Measurements from ENCODE around the gene WDR46. TPM values are rescaled to one million over a fixed set of nuclear protein-coding genes. Genes with fewer than 3 reads are reported as not detected.
"Not testable (repeated sequence)": the region's sequence is repeated elsewhere in the genome, so short reads cannot be mapped to it uniquely, and the experiment has no call there.

The WDR46 gene
- total RNA-seq, 1 experiment from 2014 or later = 99.2 TPM

DNA sequence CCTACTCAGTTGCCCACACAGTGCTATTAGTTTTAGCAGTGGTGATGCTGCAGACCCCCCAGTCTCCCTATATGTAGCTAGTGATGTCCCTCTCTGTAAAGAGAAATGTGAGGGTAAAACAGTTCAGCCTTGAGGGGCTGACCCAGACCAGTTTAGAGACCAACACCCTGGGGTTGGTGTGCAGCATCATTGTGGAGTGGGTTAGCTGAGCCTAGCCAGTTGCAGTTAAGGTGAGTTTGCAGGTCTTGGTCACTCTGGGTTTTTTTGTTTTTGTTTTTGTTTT is 12.5 kb downstream of the WDR46 start:
- Mint-ChIP-seq H3K4me3 (peak overlapping the region; percentile 89 to 94), H3K4me1 (peaks cover 39 to 52% of the 10 kb centered on the region in 2 experiments), H3K36me3 (ENCODE audit: insufficient read depth in 1 of 3, low read depth in 3 of 3) (peaks cover 41 to 80% (median 60%) of the 10 kb centered on the region in 3 experiments), H3K9me3 (no peaks in the 10 kb centered on the region; a peak in 1 of 5 replicates), H3K27ac (peak overlapping the region; percentile 87 to 97 (median 93); a peak in 5 of 7 replicates), H3K27me3 (ENCODE audit: low read depth) (no peaks in the 10 kb centered on the region; the same call in 1 of the 2 replicates)
- H2BK15ac ChIP-seq (ENCODE audit: low read depth, low read length) = no peak overlapping the region
- no peak overlapping the region for H3K18ac ChIP-seq (ENCODE audit: insufficient read length, low read depth, low read length)
- no peak overlapping the region for H2AK5ac ChIP-seq (ENCODE audit: insufficient read length, low read length)
- H2BK5ac ChIP-seq (ENCODE audit: insufficient read length, low read length) = no peak overlapping the region
- H3K4me1 ChIP-seq (ENCODE audit: insufficient read depth, low read length) = no peaks in the 10 kb centered on the region; the same call in 1 of the 2 replicates
- no peak overlapping the region for H4K5ac ChIP-seq (ENCODE audit: insufficient read length, low read depth, low read length)
- no peak overlapping the region for H3K14ac ChIP-seq (ENCODE audit: insufficient read depth, low read length)
- peak; percentile 38 for DNase-seq
- no peaks in the 10 kb centered on the region for H4K20me1 ChIP-seq (ENCODE audit: control insufficient read depth, insufficient read depth, insufficient read length)
- no peaks in the 10 kb centered on the region for H3K79me1 ChIP-seq (ENCODE audit: insufficient read depth, low read depth, low read length, poor library complexity, severe bottlenecking)
- peak overlapping the region; percentile 85 for H3K4me2 ChIP-seq (ENCODE audit: insufficient read depth, insufficient read length, low read length)
- H2AFZ ChIP-seq (ENCODE audit: low read length) = no peak overlapping the region
- no peak overlapping the region for H3K56ac ChIP-seq (ENCODE audit: insufficient read length, low read depth, low read length)
- TF ChIP-seq, protein P1, sequence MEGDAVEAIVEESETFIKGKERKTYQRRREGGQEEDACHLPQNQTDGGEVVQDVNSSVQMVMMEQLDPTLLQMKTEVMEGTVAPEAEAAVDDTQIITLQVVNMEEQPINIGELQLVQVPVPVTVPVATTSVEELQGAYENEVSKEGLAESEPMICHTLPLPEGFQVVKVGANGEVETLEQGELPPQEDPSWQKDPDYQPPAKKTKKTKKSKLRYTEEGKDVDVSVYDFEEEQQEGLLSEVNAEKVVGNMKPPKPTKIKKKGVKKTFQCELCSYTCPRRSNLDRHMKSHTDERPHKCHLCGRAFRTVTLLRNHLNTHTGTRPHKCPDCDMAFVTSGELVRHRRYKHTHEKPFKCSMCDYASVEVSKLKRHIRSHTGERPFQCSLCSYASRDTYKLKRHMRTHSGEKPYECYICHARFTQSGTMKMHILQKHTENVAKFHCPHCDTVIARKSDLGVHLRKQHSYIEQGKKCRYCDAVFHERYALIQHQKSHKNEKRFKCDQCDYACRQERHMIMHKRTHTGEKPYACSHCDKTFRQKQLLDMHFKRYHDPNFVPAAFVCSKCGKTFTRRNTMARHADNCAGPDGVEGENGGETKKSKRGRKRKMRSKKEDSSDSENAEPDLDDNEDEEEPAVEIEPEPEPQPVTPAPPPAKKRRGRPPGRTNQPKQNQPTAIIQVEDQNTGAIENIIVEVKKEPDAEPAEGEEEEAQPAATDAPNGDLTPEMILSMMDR (conservative IDR thresholded peaks at IDR 0.05) = no peak
- H4K91ac ChIP-seq (ENCODE audit: insufficient read length, low read depth, low read length) = no peak overlapping the region
- peaks cover 13% of the 10 kb centered on the region for H3K23me2 ChIP-seq (ENCODE audit: insufficient read length, low read depth, low read length, poor library complexity, severe bottlenecking)
- H3K4ac ChIP-seq (ENCODE audit: low read depth, low read length) = no peak overlapping the region
- H2BK120ac ChIP-seq (ENCODE audit: low read depth, low read length, poor library complexity, severe bottlenecking) = no peak overlapping the region
- H3K27me3 ChIP-seq (ENCODE audit: insufficient read depth, low read length) = no peaks in the 10 kb centered on the region
- H4K8ac ChIP-seq (replicated peaks; ENCODE audit: insufficient read length, low read depth, low read length) = no peak overlapping the region
- H3K9ac ChIP-seq (ENCODE audit: extremely low read depth, insufficient read length, low read length) = peak overlapping the region; percentile 21
- no peak overlapping the region for H3K27ac ChIP-seq (ENCODE audit: insufficient read length, low read depth, low read length)
- peaks cover 23% of the 10 kb centered on the region; the same call in 1 of the 2 replicates for H3K79me2 ChIP-seq (ENCODE audit: insufficient read depth, low read length)
- no peak overlapping the region for H3T11ph ChIP-seq (ENCODE audit: low read length)
- no peak overlapping the region for H2BK20ac ChIP-seq (ENCODE audit: low read depth, low read length, poor library complexity, severe bottlenecking)
- no peak overlapping the region for H3K23ac ChIP-seq (ENCODE audit: insufficient read length, low read depth, low read length)
- H3K9me3 ChIP-seq (ENCODE audit: control insufficient read depth, low read depth, low read length) = no peaks in the 10 kb centered on the region
- H2BK12ac ChIP-seq (ENCODE audit: insufficient read length, low read depth, low read length) = no peak overlapping the region

DNA sequence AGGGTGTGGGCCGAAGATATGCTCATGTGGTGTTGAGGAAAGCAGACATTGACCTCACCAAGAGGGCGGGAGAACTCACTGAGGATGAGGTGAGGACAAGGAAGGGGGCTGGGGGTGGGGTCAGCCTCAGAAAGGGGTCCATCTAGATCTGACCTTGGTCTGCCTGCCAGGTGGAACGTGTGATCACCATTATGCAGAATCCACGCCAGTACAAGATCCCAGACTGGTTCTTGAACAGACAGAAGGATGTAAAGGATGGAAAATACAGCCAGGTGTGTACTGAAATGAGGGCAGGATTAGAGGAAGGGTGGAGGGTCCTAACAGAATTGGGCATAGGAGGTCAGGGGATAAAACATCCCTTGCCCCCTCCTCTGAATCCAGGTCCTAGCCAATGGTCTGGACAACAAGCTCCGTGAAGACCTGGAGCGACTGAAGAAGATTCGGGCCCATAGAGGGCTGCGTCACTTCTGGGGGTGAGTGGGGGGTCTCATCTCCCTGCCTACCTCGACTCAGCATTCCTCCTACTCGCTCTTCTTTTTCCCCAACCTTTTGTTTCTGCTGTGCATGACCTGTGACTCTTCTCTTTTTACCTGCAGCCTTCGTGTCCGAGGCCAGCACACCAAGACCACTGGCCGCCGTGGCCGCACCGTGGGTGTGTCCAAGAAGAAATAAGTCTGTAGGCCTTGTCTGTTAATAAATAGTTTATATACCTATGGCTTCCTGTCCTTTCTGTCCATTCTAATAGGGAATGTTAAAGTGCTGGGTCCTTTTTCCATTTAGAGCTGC is 13.1 kb downstream of the WDR46 start:
- not testable (repeated sequence) for H3K27me3 Mint-ChIP-seq (ENCODE audit: low read depth); H3K4ac ChIP-seq (ENCODE audit: low read depth, low read length); H2BK5ac ChIP-seq (ENCODE audit: insufficient read length, low read length); H4K8ac ChIP-seq (replicated peaks; ENCODE audit: insufficient read length, low read depth, low read length); H3K18ac ChIP-seq (ENCODE audit: insufficient read length, low read depth, low read length); H3K9me3 ChIP-seq (ENCODE audit: control insufficient read depth, low read depth, low read length); H2BK20ac ChIP-seq (ENCODE audit: low read depth, low read length, poor library complexity, severe bottlenecking); H4K20me1 ChIP-seq (ENCODE audit: control insufficient read depth, insufficient read depth, insufficient read length); H3K79me1 ChIP-seq (ENCODE audit: insufficient read depth, low read depth, low read length, poor library complexity, severe bottlenecking); H2AK5ac ChIP-seq (ENCODE audit: insufficient read length, low read length); H3K9me3 Mint-ChIP-seq; H4K5ac ChIP-seq (ENCODE audit: insufficient read length, low read depth, low read length); H3K14ac ChIP-seq (ENCODE audit: insufficient read depth, low read length); H2BK120ac ChIP-seq (ENCODE audit: low read depth, low read length, poor library complexity, severe bottlenecking); H2AFZ ChIP-seq (ENCODE audit: low read length); H2BK12ac ChIP-seq (ENCODE audit: insufficient read length, low read depth, low read length); DNase-seq; H3K4me1 ChIP-seq (ENCODE audit: insufficient read depth, low read length); H3T11ph ChIP-seq (ENCODE audit: low read length); H3K23ac ChIP-seq (ENCODE audit: insufficient read length, low read depth, low read length); H3K56ac ChIP-seq (ENCODE audit: insufficient read length, low read depth, low read length); H4K91ac ChIP-seq (ENCODE audit: insufficient read length, low read depth, low read length); H3K27me3 ChIP-seq (ENCODE audit: insufficient read depth, low read length); H2BK15ac ChIP-seq (ENCODE audit: low read depth, low read length)
- peaks cover 23% of the 10 kb centered on the region; the same call in 1 of the 2 replicates for H3K79me2 ChIP-seq (ENCODE audit: insufficient read depth, low read length)
- H3K4me2 ChIP-seq (ENCODE audit: insufficient read depth, insufficient read length, low read length) = peak overlapping the region; percentile 85
- peak overlapping the region; percentile 43 for H3K27ac ChIP-seq (ENCODE audit: insufficient read length, low read depth, low read length)
- H3K9ac ChIP-seq (ENCODE audit: extremely low read depth, insufficient read length, low read length) = peak overlapping the region; percentile 15
- peak overlapping the region; percentile 89 to 94 for H3K4me3 Mint-ChIP-seq
- peaks cover 39 to 52% of the 10 kb centered on the region in 2 experiments for H3K4me1 Mint-ChIP-seq
- peaks cover 41 to 74% (median 56%) of the 10 kb centered on the region in 3 experiments for H3K36me3 Mint-ChIP-seq (ENCODE audit: insufficient read depth in 1 of 3, low read depth in 3 of 3)
- H3K23me2 ChIP-seq (ENCODE audit: insufficient read length, low read depth, low read length, poor library complexity, severe bottlenecking) = peaks cover 13% of the 10 kb centered on the region
- peak overlapping the region; percentile 42 to 100 (median 97) for H3K27ac Mint-ChIP-seq
- WGBS (ENCODE audit: extremely low coverage, insufficient read length, low lambda C conversion rate) = no CpG with 5 or more reads among the region's 16 CpGs

All from H9 (cell line).